ENCODE measurements around the gene TULP3. TPM values are rescaled to one million over a fixed set of nuclear protein-coding genes. Genes with fewer than 3 reads are reported as not detected.
A peak's percentile ranks its signal among the peaks of the same experiment; 100 is the strongest.

TULP3 gene
- total RNA-seq, 1 donor from 2014 or later: 49.4 TPM

DNA sequence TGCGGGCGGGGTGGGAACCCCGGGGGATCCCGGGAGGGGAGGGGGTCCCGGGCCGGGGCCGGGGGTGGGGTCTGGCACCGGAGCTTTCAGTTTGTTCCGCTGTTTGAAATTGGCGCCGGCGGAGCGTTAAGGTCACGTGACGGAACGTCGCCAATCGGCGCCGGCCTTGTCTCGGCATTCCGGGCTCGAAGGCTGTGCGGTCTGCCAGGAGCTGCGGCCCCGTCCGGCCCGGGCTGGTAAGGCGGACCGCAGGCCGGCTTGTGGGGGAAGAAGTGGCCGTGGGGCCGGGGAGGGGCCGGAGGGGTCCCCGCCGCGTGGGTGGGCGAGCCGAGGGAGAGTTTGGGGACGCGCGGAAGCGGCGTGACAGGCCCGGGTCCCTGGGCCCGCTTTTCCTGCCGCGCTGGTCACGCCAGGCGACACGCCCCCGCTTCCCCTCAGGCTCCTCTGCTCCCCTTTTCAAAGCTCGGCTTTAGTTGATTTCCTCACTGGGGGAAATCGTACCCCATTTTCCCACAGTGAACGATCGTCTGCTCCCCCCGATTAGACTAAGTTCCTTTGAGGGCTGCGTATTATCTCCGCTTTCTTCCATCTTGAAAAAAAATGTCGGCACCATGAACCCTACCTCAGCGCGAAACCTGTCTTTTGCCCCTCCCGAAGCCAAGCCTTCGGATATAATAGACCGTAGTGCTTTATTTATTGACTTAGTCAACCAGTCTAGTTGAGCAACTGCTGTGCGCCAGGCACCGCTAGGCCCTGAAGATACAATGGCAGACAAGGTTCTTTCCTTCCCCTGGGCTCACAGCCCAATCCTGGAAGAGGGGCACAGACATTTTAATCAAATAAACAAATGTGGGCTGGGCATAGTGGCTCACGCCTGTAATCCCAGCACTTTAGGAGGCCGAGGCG is 13.4 kb upstream of the TULP3 start, which contains the start of the genes FOXM1 and RHNO1:
TSS of gene FOXM1 (minus strand) at position 128 of the 906 bp plus-strand sequence. CDS start 2,696 bp downstream, outside the sequence.
TSS of gene RHNO1 (plus strand) at position 177 of the 906 bp plus-strand sequence. CDS start 8,144 bp downstream, outside the sequence.
- H3K36me3 Mint-ChIP-seq (ENCODE audit: low read depth, unreplicated experiment): peaks cover 15% of the 10 kb centered on the region
- H3K4me3 Mint-ChIP-seq (ENCODE audit: unreplicated experiment): peak within 1 kb of the TSS; percentile 98
- no peaks in the 10 kb centered on the region for H3K9me3 Mint-ChIP-seq (ENCODE audit: unreplicated experiment)
- H3K4me1 Mint-ChIP-seq (ENCODE audit: unreplicated experiment): peaks cover 21% of the 10 kb centered on the region
- peak within 1 kb of the TSS; percentile 79 for H3K27ac Mint-ChIP-seq (ENCODE audit: unreplicated experiment)
- TF ChIP-seq CTCF (IDR thresholded peaks at IDR 0.05; ENCODE audit: unreplicated experiment): no peak
- H3K27me3 Mint-ChIP-seq (ENCODE audit: unreplicated experiment): peaks cover 6% of the 10 kb centered on the region
- DNase-seq (ENCODE audit: low spot score): peak; percentile 92

GRCh38 chr12:2877953-2878732 is 12.5 kb upstream of the TULP3 start:
- TF ChIP-seq CTCF (IDR thresholded peaks at IDR 0.05; ENCODE audit: unreplicated experiment): no peak
- peaks cover 21% of the 10 kb centered on the region for H3K4me1 Mint-ChIP-seq (ENCODE audit: unreplicated experiment)
- H3K36me3 Mint-ChIP-seq (ENCODE audit: low read depth, unreplicated experiment): peaks cover 15% of the 10 kb centered on the region
- DNase-seq (ENCODE audit: low spot score): no peak
- peak overlapping the region; percentile 79 for H3K27ac Mint-ChIP-seq (ENCODE audit: unreplicated experiment)
- no peaks in the 10 kb centered on the region for H3K9me3 Mint-ChIP-seq (ENCODE audit: unreplicated experiment)
- peak overlapping the region; percentile 98 for H3K4me3 Mint-ChIP-seq (ENCODE audit: unreplicated experiment)
- peaks cover 6% of the 10 kb centered on the region for H3K27me3 Mint-ChIP-seq (ENCODE audit: unreplicated experiment)

- Mint-ChIP-seq H3K4me3 (ENCODE audit: unreplicated experiment) (no peak overlapping the region), H3K27me3 (ENCODE audit: unreplicated experiment) (peaks cover 8% of the 10 kb centered on the region), H3K27ac (ENCODE audit: unreplicated experiment) (no peak overlapping the region), H3K9me3 (ENCODE audit: unreplicated experiment) (no peaks in the 10 kb centered on the region), H3K36me3 (ENCODE audit: low read depth, unreplicated experiment) (peaks cover 17% of the 10 kb centered on the region), H3K4me1 (ENCODE audit: unreplicated experiment) (peaks cover 21% of the 10 kb centered on the region)
- no peak for DNase-seq (ENCODE audit: low spot score)
- TF ChIP-seq CTCF (IDR thresholded peaks at IDR 0.05; ENCODE audit: unreplicated experiment): no peak
Observed at GRCh38 chr12:2879853-2880252, 10.8 kb upstream of the TULP3 start.

- no peak for DNase-seq (ENCODE audit: low spot score)
- no peaks in the 10 kb centered on the region for H3K9me3 Mint-ChIP-seq (ENCODE audit: unreplicated experiment)
- H3K27me3 Mint-ChIP-seq (ENCODE audit: unreplicated experiment): peaks cover 6% of the 10 kb centered on the region
- H3K4me3 Mint-ChIP-seq (ENCODE audit: unreplicated experiment): no peak overlapping the region
- peaks cover 3% of the 10 kb centered on the region for H3K4me1 Mint-ChIP-seq (ENCODE audit: unreplicated experiment)
- peak overlapping the region; percentile 14 for H3K27ac Mint-ChIP-seq (ENCODE audit: unreplicated experiment)
- H3K36me3 Mint-ChIP-seq (ENCODE audit: low read depth, unreplicated experiment): peaks cover 11% of the 10 kb centered on the region
- no peak for TF ChIP-seq CTCF (IDR thresholded peaks at IDR 0.05; ENCODE audit: unreplicated experiment)
Observed at GRCh38 chr12:2884810-2885209, 5.9 kb upstream of the TULP3 start.
